H1 (cell line): Measurements from ENCODE around the gene TRIM44. TPM values are rescaled to one million over a fixed set of nuclear protein-coding genes. Genes with fewer than 3 reads are reported as not detected.

Experiments
- BRCA1 ChIP-seq: IDR thresholded peaks from 2 replicates; pipeline ENCODE4 v1.6.1; 2012; ENCODE audit warnings: low read depth, low read length, improper control_type of control experiment
- CTBP2 ChIP-seq: IDR thresholded peaks from 2 replicates; pipeline ENCODE4 v1.7.0; 2011; ENCODE audit warnings: borderline replicate concordance, mild to moderate bottlenecking, moderate library complexity, mixed read lengths, low read length; ENCODE audit not compliant: insufficient read depth, insufficient read length
- HDAC2 ChIP-seq, 2 experiments: fragments of 300-600 bp in 1 of 2; sonication (generic) in 1 of 2; IDR thresholded peaks; 2 replicates each; pipeline ENCODE4 v1.6.1; 2011 to 2012; ENCODE audit warnings: low read depth in 2 of 2, low read length in 2 of 2, mild to moderate bottlenecking in 2 of 2, moderate library complexity in 2 of 2, borderline replicate concordance in 1 of 2, inconsistent platforms in 1 of 2
- RAD21 ChIP-seq, 2 experiments: IDR thresholded peaks in 1 of 2; conservative IDR thresholded peaks in 1 of 2; 2 replicates each; pipeline ENCODE4 v1.6.1; 2011; ENCODE audit warnings: low read depth in 2 of 2, low read length in 2 of 2, improper control_type of control experiment in 1 of 2, inconsistent platforms in 1 of 2, mild to moderate bottlenecking in 1 of 2, moderate library complexity in 1 of 2
- RBBP5 ChIP-seq: IDR thresholded peaks from 2 replicates; pipeline ENCODE4 v1.7.1; 2012; ENCODE audit warnings: low read depth, mild to moderate bottlenecking, inconsistent platforms, low read length, moderate library complexity, borderline replicate concordance
- RFX5 ChIP-seq: IDR thresholded peaks from 2 replicates; pipeline ENCODE4 v1.6.1; 2011; ENCODE audit warnings: low read depth, low read length, improper control_type of control experiment, borderline replicate concordance
- RXRA ChIP-seq: IDR thresholded peaks from 2 replicates; pipeline ENCODE4 v1.6.1; 2011; ENCODE audit warnings: low read depth, mild to moderate bottlenecking, low read length, moderate library complexity; ENCODE audit not compliant: insufficient read depth
- SP1 ChIP-seq: IDR thresholded peaks from 2 replicates; pipeline ENCODE4 v1.6.1; 2011; ENCODE audit warnings: low read depth, low read length
- polyA plus RNA-seq, 7 experiments: library from polyadenylated mRNA; depleted of rRNA in 3 of 7; stranded (reverse) in 5 of 7; unstranded in 2 of 7; fragments of >200 nt in 5 of 7; fragments of 200-250 nt in 2 of 7; gene quantifications; 1 replicate in 5 of 7; 2 replicates in 1 of 7; 4 replicates in 1 of 7; pipeline versions ENCODE4 v1.2.1 to v1.2.3, GENCODE V29; 2011 to 2013; ENCODE audit warnings: missing spikeins in 2 of 7, mixed read lengths in 2 of 7
- total RNA-seq: library from RNA; stranded (reverse); fragmentation: NEBNext Ultra II Directional; extraction: Animal tissue kit (Norgen Biotek cat#: 25700); gene quantifications from 2 replicates; pipeline ENCODE4 v1.2.1, GENCODE V29; 2021
- TF ChIP-seq, protein P1 (sequence below): fragments of 300-600 bp; sonication (generic); IDR thresholded peaks from 2 replicates; pipeline ENCODE4 v1.7.1; 2012; ENCODE audit warnings: low read length, moderate library complexity, mild to moderate bottlenecking, inconsistent platforms; ENCODE audit not compliant: insufficient replicate concordance
- TF ChIP-seq, protein P2 (sequence below): IDR thresholded peaks from 2 replicates; pipeline ENCODE4 v1.6.1; 2011; ENCODE audit warnings: low read length, improper control_type of control experiment

Gene TRIM44
- total and polyA plus RNA-seq, 2 of the 8 experiments (the other 6 are each of a cell fraction or from before 2014, with no cell fraction given): 13.9 to 34.4 TPM

DNA sequence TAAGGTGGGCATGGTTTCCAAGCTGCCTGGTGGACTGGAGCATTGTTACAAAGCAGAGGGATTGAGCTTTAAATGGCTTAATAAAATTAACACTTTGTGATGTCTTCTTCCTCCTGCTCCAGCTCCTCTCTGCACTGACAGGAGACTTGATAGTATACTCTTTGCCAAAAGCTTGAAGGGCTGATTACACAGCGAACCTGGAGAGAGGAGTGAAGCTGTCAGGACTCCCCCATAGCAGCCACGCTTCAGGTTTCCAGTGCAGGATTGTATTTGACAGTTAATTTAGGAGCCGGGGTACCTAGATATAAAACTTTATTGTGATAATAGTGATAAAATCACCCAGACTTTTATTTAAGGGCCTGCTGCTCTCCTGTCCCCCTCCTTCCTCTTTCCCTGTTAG, 50.0 kb downstream of the TRIM44 start (continued):
- TF ChIP-seq, protein P1, sequence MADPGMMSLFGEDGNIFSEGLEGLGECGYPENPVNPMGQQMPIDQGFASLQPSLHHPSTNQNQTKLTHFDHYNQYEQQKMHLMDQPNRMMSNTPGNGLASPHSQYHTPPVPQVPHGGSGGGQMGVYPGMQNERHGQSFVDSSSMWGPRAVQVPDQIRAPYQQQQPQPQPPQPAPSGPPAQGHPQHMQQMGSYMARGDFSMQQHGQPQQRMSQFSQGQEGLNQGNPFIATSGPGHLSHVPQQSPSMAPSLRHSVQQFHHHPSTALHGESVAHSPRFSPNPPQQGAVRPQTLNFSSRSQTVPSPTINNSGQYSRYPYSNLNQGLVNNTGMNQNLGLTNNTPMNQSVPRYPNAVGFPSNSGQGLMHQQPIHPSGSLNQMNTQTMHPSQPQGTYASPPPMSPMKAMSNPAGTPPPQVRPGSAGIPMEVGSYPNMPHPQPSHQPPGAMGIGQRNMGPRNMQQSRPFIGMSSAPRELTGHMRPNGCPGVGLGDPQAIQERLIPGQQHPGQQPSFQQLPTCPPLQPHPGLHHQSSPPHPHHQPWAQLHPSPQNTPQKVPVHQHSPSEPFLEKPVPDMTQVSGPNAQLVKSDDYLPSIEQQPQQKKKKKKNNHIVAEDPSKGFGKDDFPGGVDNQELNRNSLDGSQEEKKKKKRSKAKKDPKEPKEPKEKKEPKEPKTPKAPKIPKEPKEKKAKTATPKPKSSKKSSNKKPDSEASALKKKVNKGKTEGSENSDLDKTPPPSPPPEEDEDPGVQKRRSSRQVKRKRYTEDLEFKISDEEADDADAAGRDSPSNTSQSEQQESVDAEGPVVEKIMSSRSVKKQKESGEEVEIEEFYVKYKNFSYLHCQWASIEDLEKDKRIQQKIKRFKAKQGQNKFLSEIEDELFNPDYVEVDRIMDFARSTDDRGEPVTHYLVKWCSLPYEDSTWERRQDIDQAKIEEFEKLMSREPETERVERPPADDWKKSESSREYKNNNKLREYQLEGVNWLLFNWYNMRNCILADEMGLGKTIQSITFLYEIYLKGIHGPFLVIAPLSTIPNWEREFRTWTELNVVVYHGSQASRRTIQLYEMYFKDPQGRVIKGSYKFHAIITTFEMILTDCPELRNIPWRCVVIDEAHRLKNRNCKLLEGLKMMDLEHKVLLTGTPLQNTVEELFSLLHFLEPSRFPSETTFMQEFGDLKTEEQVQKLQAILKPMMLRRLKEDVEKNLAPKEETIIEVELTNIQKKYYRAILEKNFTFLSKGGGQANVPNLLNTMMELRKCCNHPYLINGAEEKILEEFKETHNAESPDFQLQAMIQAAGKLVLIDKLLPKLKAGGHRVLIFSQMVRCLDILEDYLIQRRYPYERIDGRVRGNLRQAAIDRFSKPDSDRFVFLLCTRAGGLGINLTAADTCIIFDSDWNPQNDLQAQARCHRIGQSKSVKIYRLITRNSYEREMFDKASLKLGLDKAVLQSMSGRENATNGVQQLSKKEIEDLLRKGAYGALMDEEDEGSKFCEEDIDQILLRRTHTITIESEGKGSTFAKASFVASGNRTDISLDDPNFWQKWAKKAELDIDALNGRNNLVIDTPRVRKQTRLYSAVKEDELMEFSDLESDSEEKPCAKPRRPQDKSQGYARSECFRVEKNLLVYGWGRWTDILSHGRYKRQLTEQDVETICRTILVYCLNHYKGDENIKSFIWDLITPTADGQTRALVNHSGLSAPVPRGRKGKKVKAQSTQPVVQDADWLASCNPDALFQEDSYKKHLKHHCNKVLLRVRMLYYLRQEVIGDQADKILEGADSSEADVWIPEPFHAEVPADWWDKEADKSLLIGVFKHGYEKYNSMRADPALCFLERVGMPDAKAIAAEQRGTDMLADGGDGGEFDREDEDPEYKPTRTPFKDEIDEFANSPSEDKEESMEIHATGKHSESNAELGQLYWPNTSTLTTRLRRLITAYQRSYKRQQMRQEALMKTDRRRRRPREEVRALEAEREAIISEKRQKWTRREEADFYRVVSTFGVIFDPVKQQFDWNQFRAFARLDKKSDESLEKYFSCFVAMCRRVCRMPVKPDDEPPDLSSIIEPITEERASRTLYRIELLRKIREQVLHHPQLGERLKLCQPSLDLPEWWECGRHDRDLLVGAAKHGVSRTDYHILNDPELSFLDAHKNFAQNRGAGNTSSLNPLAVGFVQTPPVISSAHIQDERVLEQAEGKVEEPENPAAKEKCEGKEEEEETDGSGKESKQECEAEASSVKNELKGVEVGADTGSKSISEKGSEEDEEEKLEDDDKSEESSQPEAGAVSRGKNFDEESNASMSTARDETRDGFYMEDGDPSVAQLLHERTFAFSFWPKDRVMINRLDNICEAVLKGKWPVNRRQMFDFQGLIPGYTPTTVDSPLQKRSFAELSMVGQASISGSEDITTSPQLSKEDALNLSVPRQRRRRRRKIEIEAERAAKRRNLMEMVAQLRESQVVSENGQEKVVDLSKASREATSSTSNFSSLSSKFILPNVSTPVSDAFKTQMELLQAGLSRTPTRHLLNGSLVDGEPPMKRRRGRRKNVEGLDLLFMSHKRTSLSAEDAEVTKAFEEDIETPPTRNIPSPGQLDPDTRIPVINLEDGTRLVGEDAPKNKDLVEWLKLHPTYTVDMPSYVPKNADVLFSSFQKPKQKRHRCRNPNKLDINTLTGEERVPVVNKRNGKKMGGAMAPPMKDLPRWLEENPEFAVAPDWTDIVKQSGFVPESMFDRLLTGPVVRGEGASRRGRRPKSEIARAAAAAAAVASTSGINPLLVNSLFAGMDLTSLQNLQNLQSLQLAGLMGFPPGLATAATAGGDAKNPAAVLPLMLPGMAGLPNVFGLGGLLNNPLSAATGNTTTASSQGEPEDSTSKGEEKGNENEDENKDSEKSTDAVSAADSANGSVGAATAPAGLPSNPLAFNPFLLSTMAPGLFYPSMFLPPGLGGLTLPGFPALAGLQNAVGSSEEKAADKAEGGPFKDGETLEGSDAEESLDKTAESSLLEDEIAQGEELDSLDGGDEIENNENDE: no peak
- TF ChIP-seq RBBP5 (no peak), RFX5 (no peak), RAD21 (IDR thresholded peaks at IDR 0.05 in 1 of 2, conservative IDR thresholded peaks at IDR 0.05 in 1 of 2; ENCODE audit: low read depth in 2 of 2, low read length in 2 of 2) (no peak), SP1 (no peak), CTBP2 (no peak), HDAC2 (IDR thresholded peaks at IDR 0.05; ENCODE audit: borderline replicate concordance in 1 of 2, low read depth in 2 of 2, low read length in 2 of 2) (no peak), BRCA1 (no peak), RXRA (no peak)
- TF ChIP-seq, protein P2, sequence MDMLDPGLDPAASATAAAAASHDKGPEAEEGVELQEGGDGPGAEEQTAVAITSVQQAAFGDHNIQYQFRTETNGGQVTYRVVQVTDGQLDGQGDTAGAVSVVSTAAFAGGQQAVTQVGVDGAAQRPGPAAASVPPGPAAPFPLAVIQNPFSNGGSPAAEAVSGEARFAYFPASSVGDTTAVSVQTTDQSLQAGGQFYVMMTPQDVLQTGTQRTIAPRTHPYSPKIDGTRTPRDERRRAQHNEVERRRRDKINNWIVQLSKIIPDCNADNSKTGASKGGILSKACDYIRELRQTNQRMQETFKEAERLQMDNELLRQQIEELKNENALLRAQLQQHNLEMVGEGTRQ: no peak
- TF ChIP-seq, all 59 proteins: peak for 0
